ENCODE data around the gene LRCH1. TPM values are rescaled to one million over a fixed set of nuclear protein-coding genes. Genes with fewer than 3 reads are reported as not detected.

The LRCH1 gene
- total RNA-seq, 1 experiment from 2014 or later: 27.0 TPM

DNA sequence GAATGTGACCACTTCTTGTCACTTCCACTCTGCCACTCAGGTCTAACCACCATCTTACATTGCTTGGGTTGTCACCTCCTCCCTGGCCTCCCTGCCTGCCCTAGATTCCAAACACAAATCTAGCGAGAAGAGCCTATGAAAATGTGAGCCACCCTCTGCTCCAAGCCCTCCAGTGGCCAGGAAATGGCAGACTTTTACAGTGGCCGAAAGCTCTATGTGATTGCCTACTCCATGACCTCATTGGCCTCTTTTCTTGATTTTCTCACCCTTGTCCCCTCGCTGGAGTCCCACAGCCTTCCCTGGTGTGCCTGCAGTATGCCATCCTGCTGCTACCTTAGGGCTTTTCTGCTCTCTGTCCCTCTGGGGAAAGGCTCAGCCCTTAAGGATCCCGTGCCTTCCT is 84.2 kb downstream of the LRCH1 start:
- Mint-ChIP-seq H3K27me3 (ENCODE audit: insufficient read depth, unreplicated experiment) (no peaks in the 10 kb centered on the region), H3K4me1 (ENCODE audit: low read depth, unreplicated experiment) (peaks cover 58% of the 10 kb centered on the region), H3K36me3 (ENCODE audit: insufficient read depth, unreplicated experiment) (peaks cover 36% of the 10 kb centered on the region), H3K27ac (ENCODE audit: unreplicated experiment) (peak overlapping the region; percentile 42), H3K4me3 (ENCODE audit: unreplicated experiment) (no peak overlapping the region), H3K9me3 (ENCODE audit: unreplicated experiment) (peaks cover 13% of the 10 kb centered on the region)
- no TSS peak for BruUV-seq (replicated peaks)
- TF ChIP-seq, protein P1, sequence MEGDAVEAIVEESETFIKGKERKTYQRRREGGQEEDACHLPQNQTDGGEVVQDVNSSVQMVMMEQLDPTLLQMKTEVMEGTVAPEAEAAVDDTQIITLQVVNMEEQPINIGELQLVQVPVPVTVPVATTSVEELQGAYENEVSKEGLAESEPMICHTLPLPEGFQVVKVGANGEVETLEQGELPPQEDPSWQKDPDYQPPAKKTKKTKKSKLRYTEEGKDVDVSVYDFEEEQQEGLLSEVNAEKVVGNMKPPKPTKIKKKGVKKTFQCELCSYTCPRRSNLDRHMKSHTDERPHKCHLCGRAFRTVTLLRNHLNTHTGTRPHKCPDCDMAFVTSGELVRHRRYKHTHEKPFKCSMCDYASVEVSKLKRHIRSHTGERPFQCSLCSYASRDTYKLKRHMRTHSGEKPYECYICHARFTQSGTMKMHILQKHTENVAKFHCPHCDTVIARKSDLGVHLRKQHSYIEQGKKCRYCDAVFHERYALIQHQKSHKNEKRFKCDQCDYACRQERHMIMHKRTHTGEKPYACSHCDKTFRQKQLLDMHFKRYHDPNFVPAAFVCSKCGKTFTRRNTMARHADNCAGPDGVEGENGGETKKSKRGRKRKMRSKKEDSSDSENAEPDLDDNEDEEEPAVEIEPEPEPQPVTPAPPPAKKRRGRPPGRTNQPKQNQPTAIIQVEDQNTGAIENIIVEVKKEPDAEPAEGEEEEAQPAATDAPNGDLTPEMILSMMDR (IDR thresholded peaks at IDR 0.05; ENCODE audit: insufficient read depth in 1 of 2, low read depth in 1 of 2, low read length in 1 of 2, severe bottlenecking in 1 of 2, unreplicated experiment in 1 of 2): no peak
- Histone ChIP-seq H3K4me1 (peaks cover 59% of the 10 kb centered on the region), H3K27me3 (replicated peaks; ENCODE audit: control insufficient read depth, insufficient read depth, low read length) (no peaks in the 10 kb centered on the region), H3K9me3 (no peaks in the 10 kb centered on the region), H3K36me3 (ENCODE audit: control insufficient read depth, insufficient read depth, low read length) (no peaks in the 10 kb centered on the region), H3K4me3 (ENCODE audit: low read depth, low read length) (no peak overlapping the region)
- ChIA-PET CTCF (interaction anchor here (0.6 kb wide), 1 partner anchor 469 kb away, joined by 3 read pairs; no protein-coding TSS in a partner anchor), POLR2A (interaction anchor here (0.5 kb wide), 1 partner anchor 23 kb away, joined by 4 read pairs; no protein-coding TSS in a partner anchor)
- intact Hi-C loops (cut with micrococcal nuclease; ENCODE audit: unreplicated experiment): loop anchor here (1.0 kb wide), 1 partner anchor 34 kb away; no protein-coding TSS in a partner anchor
- no peak for DNase-seq

DNA sequence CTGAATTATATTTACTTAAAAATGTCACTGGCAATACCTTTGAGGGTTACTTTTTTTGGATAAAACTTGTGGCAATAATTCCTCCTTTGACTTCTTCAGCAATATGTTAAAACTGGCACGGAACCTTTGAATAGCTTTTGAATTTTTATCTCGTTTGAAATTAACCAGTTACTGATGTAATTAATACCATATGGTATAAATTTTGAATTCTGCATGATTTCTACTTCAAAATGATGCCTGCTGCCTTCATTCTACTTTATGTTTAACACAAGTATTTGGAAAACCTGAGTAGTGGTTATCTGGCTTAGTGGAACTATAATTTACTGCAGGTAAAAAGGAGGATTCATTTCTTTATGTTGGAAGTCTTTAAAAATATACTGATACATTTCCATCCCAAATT is 85.3 kb downstream of the LRCH1 start:
- no peak overlapping the region for H3K4me3 Mint-ChIP-seq (ENCODE audit: unreplicated experiment)
- CTCF ChIA-PET: no interaction called here
- no peaks in the 10 kb centered on the region for H3K9me3 ChIP-seq
- no peak overlapping the region for H3K27ac Mint-ChIP-seq (ENCODE audit: unreplicated experiment)
- H3K9me3 Mint-ChIP-seq (ENCODE audit: unreplicated experiment): peaks cover 13% of the 10 kb centered on the region
- H3K36me3 ChIP-seq (ENCODE audit: control insufficient read depth, insufficient read depth, low read length): no peaks in the 10 kb centered on the region
- peaks cover 59% of the 10 kb centered on the region for H3K4me1 ChIP-seq
- H3K27me3 Mint-ChIP-seq (ENCODE audit: insufficient read depth, unreplicated experiment): no peaks in the 10 kb centered on the region
- no peak overlapping the region for H3K4me3 ChIP-seq (ENCODE audit: low read depth, low read length)
- no TSS peak for BruUV-seq (replicated peaks)
- DNase-seq: no peak
- peaks cover 63% of the 10 kb centered on the region for H3K4me1 Mint-ChIP-seq (ENCODE audit: low read depth, unreplicated experiment)
- intact Hi-C loops (cut with micrococcal nuclease; ENCODE audit: unreplicated experiment): no loop called here
- H3K36me3 Mint-ChIP-seq (ENCODE audit: insufficient read depth, unreplicated experiment): peaks cover 36% of the 10 kb centered on the region
- H3K27me3 ChIP-seq (replicated peaks; ENCODE audit: control insufficient read depth, insufficient read depth, low read length): no peaks in the 10 kb centered on the region
- POLR2A ChIA-PET: no interaction called here
- TF ChIP-seq, protein P1 (IDR thresholded peaks at IDR 0.05; ENCODE audit: insufficient read depth in 1 of 2, low read depth in 1 of 2, low read length in 1 of 2, severe bottlenecking in 1 of 2, unreplicated experiment in 1 of 2): no peak

GRCh38 chr13:46639033-46639981 is 86.3 kb downstream of the LRCH1 start:
- Histone ChIP-seq H3K4me1 (peaks cover 59% of the 10 kb centered on the region), H3K27me3 (replicated peaks; ENCODE audit: control insufficient read depth, insufficient read depth, low read length) (no peaks in the 10 kb centered on the region), H3K4me3 (ENCODE audit: low read depth, low read length) (no peak overlapping the region), H3K36me3 (ENCODE audit: control insufficient read depth, insufficient read depth, low read length) (no peaks in the 10 kb centered on the region), H3K9me3 (no peaks in the 10 kb centered on the region)
- Mint-ChIP-seq H3K36me3 (ENCODE audit: insufficient read depth, unreplicated experiment) (peaks cover 33% of the 10 kb centered on the region), H3K27ac (ENCODE audit: unreplicated experiment) (no peak overlapping the region), H3K4me1 (ENCODE audit: low read depth, unreplicated experiment) (peaks cover 61% of the 10 kb centered on the region), H3K9me3 (ENCODE audit: unreplicated experiment) (peaks cover 13% of the 10 kb centered on the region), H3K4me3 (ENCODE audit: unreplicated experiment) (no peak overlapping the region), H3K27me3 (ENCODE audit: insufficient read depth, unreplicated experiment) (no peaks in the 10 kb centered on the region)
- BruUV-seq (replicated peaks): no TSS peak
- intact Hi-C loops (cut with micrococcal nuclease; ENCODE audit: unreplicated experiment): no loop called here
- ChIA-PET CTCF (no interaction called here), POLR2A (no interaction called here)
- TF ChIP-seq, protein P1 (IDR thresholded peaks at IDR 0.05; ENCODE audit: insufficient read depth in 1 of 2, low read depth in 1 of 2, low read length in 1 of 2, severe bottlenecking in 1 of 2, unreplicated experiment in 1 of 2): no peak
- DNase-seq: no peak

Measured in Caco-2 (cell line).